Smooth muscle cell (in vitro differentiated cells): Measurements from ENCODE around the gene CLDND1. TPM values are rescaled to one million over a fixed set of nuclear protein-coding genes. Genes with fewer than 3 reads are reported as not detected.

ENCODE experiments used
- DNase-seq: peaks from one replicate; lab custom pipeline; 2025; ENCODE audit not compliant: unreplicated experiment; lab: John Stamatoyannopoulos, UW
- H2AFZ ChIP-seq: fragments of 200-600 bp; sonication (generic); 2 replicates; pipeline ENCODE4 v1.6.0; 2016; ENCODE audit warnings: antibody characterized with exemption, low read depth, mild to moderate bottlenecking
- H3F3A ChIP-seq: fragments of 200-600 bp; sonication (generic); 2 replicates; pipeline ENCODE4 v1.6.0; 2017; ENCODE audit warnings: antibody characterized with exemption, low read depth
- H3K27ac ChIP-seq: fragments of 200-600 bp; sonication (generic); 2 replicates; pipeline ENCODE4 v1.5.1; 2016; ENCODE audit warnings: low read depth, mild to moderate bottlenecking
- H3K27me3 ChIP-seq: fragments of 200-600 bp; sonication (generic); 2 replicates; pipeline ENCODE4 v1.6.1; 2016; ENCODE audit warnings: low read depth, mild to moderate bottlenecking
- H3K36me3 ChIP-seq: fragments of 200-600 bp; sonication (generic); 2 replicates; pipeline ENCODE4 v1.5.1; 2016; ENCODE audit warnings: low read depth
- H3K4me1 ChIP-seq: fragments of 200-600 bp; sonication (generic); 2 replicates; pipeline ENCODE4 v1.5.1; 2016; ENCODE audit warnings: low read depth
- H3K4me2 ChIP-seq: fragments of 200-600 bp; sonication (generic); 2 replicates; pipeline ENCODE4 v1.6.0; 2016; ENCODE audit warnings: mild to moderate bottlenecking
- H3K4me3 ChIP-seq: fragments of 200-600 bp; sonication (generic); 2 replicates; pipeline ENCODE4 v1.5.1; 2016; ENCODE audit warnings: mild to moderate bottlenecking
- H3K79me2 ChIP-seq: fragments of 200-600 bp; sonication (generic); 2 replicates; pipeline ENCODE4 v1.6.0; 2016; ENCODE audit warnings: low read depth, mild to moderate bottlenecking
- H3K9ac ChIP-seq: fragments of 200-600 bp; sonication (generic); 2 replicates; pipeline ENCODE4 v1.6.0; 2016; ENCODE audit warnings: low read depth
- H3K9me3 ChIP-seq: fragments of 200-600 bp; sonication (generic); replicated peaks from 2 replicates; pipeline ENCODE4 v1.5.1; 2016; ENCODE audit warnings: low read depth
- H4K20me1 ChIP-seq: fragments of 200-600 bp; sonication (generic); 2 replicates; pipeline ENCODE4 v1.6.0; 2016; ENCODE audit warnings: low read depth
- CTCF ChIP-seq: fragments of 200-600 bp; sonication (generic); IDR thresholded peaks from 2 replicates; pipeline ENCODE4 v1.5.1; 2017; ENCODE audit warnings: borderline replicate concordance, mild to moderate bottlenecking, antibody characterized with exemption; ENCODE audit not compliant: insufficient read depth, poor library complexity, severe bottlenecking
- WGBS: methylation state at CpG from one replicate; pipeline ENCODE4 v1.1.7; 2016; ENCODE audit warnings: low lambda C conversion rate; 5-methylcytosine and 5-hydroxymethylcytosine counted together
- polyA plus RNA-seq: library from polyadenylated mRNA; unstranded; fragments of >200 nt; fragmentation: Nextera tagmentation; extraction: Ambion mirVana; gene quantifications from 2 replicates; pipeline ENCODE4 v1.2.1, GENCODE V29; 2016
- total RNA-seq: library from RNA; depleted of rRNA; stranded (reverse); fragments of >200 nt; gene quantifications from 2 replicates; pipeline ENCODE4 v1.2.3, GENCODE V29; 2014

Gene CLDND1
- total and polyA plus RNA-seq, 2 experiments from 2014 or later, result 111 to 161 TPM

GRCh38 chr3:98552232-98553020, 29.7 kb upstream of the CLDND1 start:
- H4K20me1 ChIP-seq, result no peaks in the 10 kb centered on the region
- WGBS, result 90% methylated on average over 4 of the region's 4 CpGs
- no peak for DNase-seq
- no peaks in the 10 kb centered on the region for H3F3A ChIP-seq
- no peaks in the 10 kb centered on the region for H3K27me3 ChIP-seq
- no peak overlapping the region for H3K9ac ChIP-seq
- no peak overlapping the region for H3K4me2 ChIP-seq
- no peak overlapping the region for H3K27ac ChIP-seq
- H3K4me3 ChIP-seq, result no peak overlapping the region
- H3K36me3 ChIP-seq, result no peaks in the 10 kb centered on the region
- H3K79me2 ChIP-seq, result no peaks in the 10 kb centered on the region
- no peaks in the 10 kb centered on the region for H3K9me3 ChIP-seq
- H2AFZ ChIP-seq, result no peak overlapping the region
- no peak for TF ChIP-seq CTCF
- H3K4me1 ChIP-seq, result no peaks in the 10 kb centered on the region

- no peak for DNase-seq
- H2AFZ ChIP-seq, result no peak overlapping the region
- H3K27me3 ChIP-seq, result no peaks in the 10 kb centered on the region
- 83% methylated on average over 3 of the region's 3 CpGs for WGBS
- H3K36me3 ChIP-seq, result no peaks in the 10 kb centered on the region
- no peak overlapping the region for H3K4me3 ChIP-seq
- no peak overlapping the region for H3K27ac ChIP-seq
- H3F3A ChIP-seq, result no peaks in the 10 kb centered on the region
- H3K9me3 ChIP-seq, result no peaks in the 10 kb centered on the region
- TF ChIP-seq CTCF, result no peak
- no peaks in the 10 kb centered on the region for H3K4me1 ChIP-seq
- H3K9ac ChIP-seq, result no peak overlapping the region
- no peak overlapping the region for H3K4me2 ChIP-seq
- H3K79me2 ChIP-seq, result no peaks in the 10 kb centered on the region
- no peaks in the 10 kb centered on the region for H4K20me1 ChIP-seq
These were observed 29.1 kb upstream of the CLDND1 start for GRCh38 chr3:98551754-98552153.

GRCh38 chr3:98551236-98551635, 28.5 kb upstream of the CLDND1 start:
- Histone ChIP-seq H2AFZ (no peak overlapping the region), H3K27me3 (no peaks in the 10 kb centered on the region), H3K9ac (no peak overlapping the region), H3K79me2 (no peaks in the 10 kb centered on the region), H3K9me3 (no peaks in the 10 kb centered on the region), H3K4me3 (no peak overlapping the region), H3K4me1 (no peaks in the 10 kb centered on the region), H3K4me2 (no peak overlapping the region), H3F3A (no peaks in the 10 kb centered on the region), H3K36me3 (no peaks in the 10 kb centered on the region), H3K27ac (no peak overlapping the region), H4K20me1 (no peaks in the 10 kb centered on the region)
- 79% methylated on average over 2 of the region's 2 CpGs for WGBS
- DNase-seq, result no peak
- no peak for TF ChIP-seq CTCF

- no peak for DNase-seq
- Histone ChIP-seq H4K20me1 (no peaks in the 10 kb centered on the region), H3F3A (no peaks in the 10 kb centered on the region), H3K4me2 (no peak overlapping the region), H3K27me3 (no peaks in the 10 kb centered on the region), H3K79me2 (no peaks in the 10 kb centered on the region), H3K36me3 (no peaks in the 10 kb centered on the region), H3K27ac (no peak overlapping the region), H3K4me1 (no peaks in the 10 kb centered on the region), H2AFZ (no peak overlapping the region), H3K9me3 (no peaks in the 10 kb centered on the region), H3K9ac (no peak overlapping the region), H3K4me3 (no peak overlapping the region)
- 99% methylated on average over 3 of the region's 3 CpGs for WGBS
- TF ChIP-seq CTCF, result no peak
These were observed 28.1 kb upstream of the CLDND1 start for GRCh38 chr3:98550833-98551232.
